ENCODE measurements around the gene DNAL1. TPM values are rescaled to one million over a fixed set of nuclear protein-coding genes. Genes with fewer than 3 reads are reported as not detected.

The DNAL1 gene
- total RNA-seq, 1 experiment from 2014 or later, result 14.6 TPM

DNA sequence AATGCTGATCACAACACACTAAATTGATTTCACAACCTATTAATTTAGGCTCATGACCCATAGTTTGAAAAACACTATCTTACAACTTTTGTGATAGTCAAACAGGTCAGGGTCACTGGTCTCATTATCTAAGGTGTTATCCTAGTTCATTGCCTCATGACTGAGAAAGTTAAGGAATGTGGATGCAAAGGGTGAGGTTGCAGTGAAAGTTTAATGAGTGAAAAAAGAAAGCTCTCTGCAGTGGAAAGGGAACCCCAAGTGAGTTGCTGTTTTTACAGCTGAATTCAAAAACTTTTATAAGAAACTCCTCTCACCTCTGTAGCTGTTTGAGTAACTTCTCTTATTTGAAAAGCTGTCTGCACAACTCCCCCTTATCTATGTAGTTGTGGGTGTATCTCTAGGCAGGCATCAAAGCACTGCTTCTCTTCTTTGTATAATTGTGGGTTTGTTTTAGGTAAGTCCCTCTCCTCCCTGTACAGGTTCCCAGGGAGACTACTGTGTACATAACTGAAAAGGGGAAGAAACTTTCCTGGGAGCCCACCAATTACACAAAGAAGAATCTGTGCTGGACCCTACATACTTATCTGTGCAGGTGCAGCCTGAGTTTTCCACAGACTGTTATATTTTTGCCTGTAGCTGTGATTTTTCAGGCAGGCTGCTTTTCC lies 18.9 kb downstream of the DNAL1 start:
- Histone ChIP-seq H3K9ac (ENCODE audit: low read length) (no peak overlapping the region), H3K4me1 (ENCODE audit: control insufficient read depth in 1 of 2, insufficient read depth in 2 of 2, low read length in 2 of 2) (peaks cover 5 to 13% of the 10 kb centered on the region in 2 experiments), H3K4me3 (replicated peaks in 1 of 2; ENCODE audit: low read depth in 1 of 2, low read length in 2 of 2) (no peak overlapping the region), H3K27ac (ENCODE audit: low read depth, low read length) (no peak overlapping the region), H2AFZ (ENCODE audit: low read depth, low read length, poor library complexity, severe bottlenecking) (no peak overlapping the region), H3K79me2 (ENCODE audit: insufficient read depth, low read length) (no peaks in the 10 kb centered on the region), H3K4me2 (ENCODE audit: low read length) (no peak overlapping the region), H4K20me1 (ENCODE audit: insufficient read depth) (no peaks in the 10 kb centered on the region), H3K9me2 (ENCODE audit: insufficient read depth) (no peaks in the 10 kb centered on the region), H3K36me3 (ENCODE audit: control insufficient read depth in 1 of 2, insufficient read depth in 2 of 2, low read length in 2 of 2) (no peaks in the 10 kb centered on the region), H3K9me3 (ENCODE audit: control insufficient read depth in 1 of 2, insufficient read depth in 1 of 2, low read depth in 1 of 2, low read length in 2 of 2) (no peaks in the 10 kb centered on the region), H3K27me3 (ENCODE audit: insufficient read depth, low read length) (no peaks in the 10 kb centered on the region)
- ATAC-seq (no peak), DNase-seq (ENCODE audit: low read depth, low spot score) (no peak)
- no TSS peak for BruUV-seq (replicated peaks)
- ChIA-PET CTCF (interaction anchor here (1.1 kb wide), 1 partner anchor 10 kb away, joined by 3 read pairs; no protein-coding TSS in a partner anchor), POLR2A (no interaction called here), RAD21 (ENCODE audit: low non-redundant PET in 1 of 2, low total read pairs in 2 of 2, uncharacterized antibody in 2 of 2, unreplicated experiment in 2 of 2) (interaction anchor here in 1 of 2 experiments (0.6 kb wide), 1 partner anchor 184 kb away, joined by 3 read pairs; no protein-coding TSS in a partner anchor)
- TF ChIP-seq ZNF274 (IDR thresholded peaks at IDR 0.05; ENCODE audit: low read depth, low read length), result no peak
- TF ChIP-seq, protein P1, sequence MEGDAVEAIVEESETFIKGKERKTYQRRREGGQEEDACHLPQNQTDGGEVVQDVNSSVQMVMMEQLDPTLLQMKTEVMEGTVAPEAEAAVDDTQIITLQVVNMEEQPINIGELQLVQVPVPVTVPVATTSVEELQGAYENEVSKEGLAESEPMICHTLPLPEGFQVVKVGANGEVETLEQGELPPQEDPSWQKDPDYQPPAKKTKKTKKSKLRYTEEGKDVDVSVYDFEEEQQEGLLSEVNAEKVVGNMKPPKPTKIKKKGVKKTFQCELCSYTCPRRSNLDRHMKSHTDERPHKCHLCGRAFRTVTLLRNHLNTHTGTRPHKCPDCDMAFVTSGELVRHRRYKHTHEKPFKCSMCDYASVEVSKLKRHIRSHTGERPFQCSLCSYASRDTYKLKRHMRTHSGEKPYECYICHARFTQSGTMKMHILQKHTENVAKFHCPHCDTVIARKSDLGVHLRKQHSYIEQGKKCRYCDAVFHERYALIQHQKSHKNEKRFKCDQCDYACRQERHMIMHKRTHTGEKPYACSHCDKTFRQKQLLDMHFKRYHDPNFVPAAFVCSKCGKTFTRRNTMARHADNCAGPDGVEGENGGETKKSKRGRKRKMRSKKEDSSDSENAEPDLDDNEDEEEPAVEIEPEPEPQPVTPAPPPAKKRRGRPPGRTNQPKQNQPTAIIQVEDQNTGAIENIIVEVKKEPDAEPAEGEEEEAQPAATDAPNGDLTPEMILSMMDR (IDR thresholded peaks at IDR 0.05 in 2 of 3, conservative IDR thresholded peaks at IDR 0.05 in 1 of 3; ENCODE audit: borderline replicate concordance in 1 of 3, insufficient read depth in 1 of 3, low read depth in 2 of 3, low read length in 2 of 3), result no peak
- no peak for TF ChIP-seq SRF (IDR thresholded peaks at IDR 0.05; ENCODE audit: low read depth)
- no peak for TF ChIP-seq YY1 (IDR thresholded peaks at IDR 0.05; ENCODE audit: extremely low read depth, insufficient replicate concordance, low read depth, low read length)
- TF ChIP-seq, protein P2, sequence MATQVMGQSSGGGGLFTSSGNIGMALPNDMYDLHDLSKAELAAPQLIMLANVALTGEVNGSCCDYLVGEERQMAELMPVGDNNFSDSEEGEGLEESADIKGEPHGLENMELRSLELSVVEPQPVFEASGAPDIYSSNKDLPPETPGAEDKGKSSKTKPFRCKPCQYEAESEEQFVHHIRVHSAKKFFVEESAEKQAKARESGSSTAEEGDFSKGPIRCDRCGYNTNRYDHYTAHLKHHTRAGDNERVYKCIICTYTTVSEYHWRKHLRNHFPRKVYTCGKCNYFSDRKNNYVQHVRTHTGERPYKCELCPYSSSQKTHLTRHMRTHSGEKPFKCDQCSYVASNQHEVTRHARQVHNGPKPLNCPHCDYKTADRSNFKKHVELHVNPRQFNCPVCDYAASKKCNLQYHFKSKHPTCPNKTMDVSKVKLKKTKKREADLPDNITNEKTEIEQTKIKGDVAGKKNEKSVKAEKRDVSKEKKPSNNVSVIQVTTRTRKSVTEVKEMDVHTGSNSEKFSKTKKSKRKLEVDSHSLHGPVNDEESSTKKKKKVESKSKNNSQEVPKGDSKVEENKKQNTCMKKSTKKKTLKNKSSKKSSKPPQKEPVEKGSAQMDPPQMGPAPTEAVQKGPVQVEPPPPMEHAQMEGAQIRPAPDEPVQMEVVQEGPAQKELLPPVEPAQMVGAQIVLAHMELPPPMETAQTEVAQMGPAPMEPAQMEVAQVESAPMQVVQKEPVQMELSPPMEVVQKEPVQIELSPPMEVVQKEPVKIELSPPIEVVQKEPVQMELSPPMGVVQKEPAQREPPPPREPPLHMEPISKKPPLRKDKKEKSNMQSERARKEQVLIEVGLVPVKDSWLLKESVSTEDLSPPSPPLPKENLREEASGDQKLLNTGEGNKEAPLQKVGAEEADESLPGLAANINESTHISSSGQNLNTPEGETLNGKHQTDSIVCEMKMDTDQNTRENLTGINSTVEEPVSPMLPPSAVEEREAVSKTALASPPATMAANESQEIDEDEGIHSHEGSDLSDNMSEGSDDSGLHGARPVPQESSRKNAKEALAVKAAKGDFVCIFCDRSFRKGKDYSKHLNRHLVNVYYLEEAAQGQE (IDR thresholded peaks at IDR 0.05; ENCODE audit: low read depth), result no peak
- no peak for TF ChIP-seq CEBPB (IDR thresholded peaks at IDR 0.05; ENCODE audit: low read depth)
- TF ChIP-seq SP1 (IDR thresholded peaks at IDR 0.05; ENCODE audit: low read depth), result no peak
- no peak for TF ChIP-seq POLR2A (IDR thresholded peaks at IDR 0.05; ENCODE audit: borderline replicate concordance, extremely low read depth, insufficient read depth, insufficient read length)
- no peak for TF ChIP-seq POLR2AphosphoS5 (IDR thresholded peaks at IDR 0.05; ENCODE audit: low read depth, low read length)
- no peak for TF ChIP-seq EGR1 (IDR thresholded peaks at IDR 0.05; ENCODE audit: low read depth)
- intact Hi-C loops (cut with micrococcal nuclease), result no loop called here
